ENCODE data around the gene ARMC3. TPM values are rescaled to one million over a fixed set of nuclear protein-coding genes. Genes with fewer than 3 reads are reported as not detected.
A peak's percentile ranks its signal among the peaks of the same experiment; 100 is the strongest.

The ARMC3 gene
- total RNA-seq, 1 experiment from 2014 or later, result 0.09 TPM

DNA sequence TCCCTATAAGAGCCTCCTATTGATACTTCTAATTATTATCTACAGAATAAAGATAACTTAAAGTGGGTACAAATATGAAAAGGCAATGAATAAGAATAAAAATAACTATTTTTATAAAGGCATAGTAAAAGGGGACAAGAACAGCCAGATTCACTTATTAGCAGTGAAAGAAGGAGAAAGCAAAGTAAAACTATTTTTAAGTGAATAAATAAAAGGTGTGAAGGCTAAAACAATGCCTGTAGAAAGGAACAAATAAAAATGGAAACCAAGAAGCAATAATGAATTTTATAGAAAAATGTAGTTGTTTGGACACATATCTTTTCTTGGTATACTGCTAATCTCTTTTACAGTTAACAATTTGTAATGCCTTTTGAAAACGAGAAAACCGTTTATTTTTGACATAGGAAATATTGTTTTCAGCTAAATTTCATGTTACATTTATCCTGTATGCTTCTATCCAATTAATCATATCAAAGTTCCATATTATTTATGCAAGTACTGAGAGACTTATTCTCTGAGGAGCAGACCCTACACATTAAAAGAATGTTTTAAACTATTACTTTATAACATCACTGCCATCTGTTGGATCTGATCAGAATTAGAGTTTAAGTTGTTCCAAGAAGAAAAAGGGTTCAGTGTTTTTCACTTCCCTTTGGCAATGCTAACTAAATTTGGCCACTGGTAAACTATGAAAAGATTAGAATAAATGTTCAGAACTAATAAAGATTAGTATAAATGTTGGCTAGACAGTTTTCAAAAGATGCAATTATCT, 59.1 kb downstream of the ARMC3 start:
- Mint-ChIP-seq H3K4me1 (peaks cover 7 to 13% of the 10 kb centered on the region in 2 experiments), H3K27me3 (ENCODE audit: low read depth) (no peaks in the 10 kb centered on the region; the same call in 1 of the 2 replicates), H3K36me3 (ENCODE audit: insufficient read depth in 1 of 3, low read depth in 3 of 3) (no peaks in the 10 kb centered on the region), H3K27ac (no peak overlapping the region), H3K4me3 (no peak overlapping the region), H3K9me3 (no peaks in the 10 kb centered on the region)
- H2BK5ac ChIP-seq (ENCODE audit: insufficient read length, low read length), result no peak overlapping the region
- H2BK120ac ChIP-seq (ENCODE audit: low read depth, low read length, poor library complexity, severe bottlenecking), result no peak overlapping the region
- H3K14ac ChIP-seq (ENCODE audit: insufficient read depth, low read length), result no peak overlapping the region
- no peak overlapping the region for H2AK5ac ChIP-seq (ENCODE audit: insufficient read length, low read length)
- TF ChIP-seq, protein P1, sequence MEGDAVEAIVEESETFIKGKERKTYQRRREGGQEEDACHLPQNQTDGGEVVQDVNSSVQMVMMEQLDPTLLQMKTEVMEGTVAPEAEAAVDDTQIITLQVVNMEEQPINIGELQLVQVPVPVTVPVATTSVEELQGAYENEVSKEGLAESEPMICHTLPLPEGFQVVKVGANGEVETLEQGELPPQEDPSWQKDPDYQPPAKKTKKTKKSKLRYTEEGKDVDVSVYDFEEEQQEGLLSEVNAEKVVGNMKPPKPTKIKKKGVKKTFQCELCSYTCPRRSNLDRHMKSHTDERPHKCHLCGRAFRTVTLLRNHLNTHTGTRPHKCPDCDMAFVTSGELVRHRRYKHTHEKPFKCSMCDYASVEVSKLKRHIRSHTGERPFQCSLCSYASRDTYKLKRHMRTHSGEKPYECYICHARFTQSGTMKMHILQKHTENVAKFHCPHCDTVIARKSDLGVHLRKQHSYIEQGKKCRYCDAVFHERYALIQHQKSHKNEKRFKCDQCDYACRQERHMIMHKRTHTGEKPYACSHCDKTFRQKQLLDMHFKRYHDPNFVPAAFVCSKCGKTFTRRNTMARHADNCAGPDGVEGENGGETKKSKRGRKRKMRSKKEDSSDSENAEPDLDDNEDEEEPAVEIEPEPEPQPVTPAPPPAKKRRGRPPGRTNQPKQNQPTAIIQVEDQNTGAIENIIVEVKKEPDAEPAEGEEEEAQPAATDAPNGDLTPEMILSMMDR (conservative IDR thresholded peaks at IDR 0.05), result peak; percentile 54; the same call in 2 of the 3 replicates
- no peak overlapping the region for H4K5ac ChIP-seq (ENCODE audit: insufficient read length, low read depth, low read length)
- H3K27ac ChIP-seq (ENCODE audit: insufficient read length, low read depth, low read length), result no peak overlapping the region
- H2BK20ac ChIP-seq (ENCODE audit: low read depth, low read length, poor library complexity, severe bottlenecking), result no peak overlapping the region
- H4K20me1 ChIP-seq (ENCODE audit: control insufficient read depth, insufficient read depth, insufficient read length), result no peaks in the 10 kb centered on the region
- no peaks in the 10 kb centered on the region for H3K27me3 ChIP-seq (ENCODE audit: insufficient read depth, low read length)
- DNase-seq, result no peak
- H3K23me2 ChIP-seq (ENCODE audit: insufficient read length, low read depth, low read length, poor library complexity, severe bottlenecking), result no peaks in the 10 kb centered on the region
- H2AFZ ChIP-seq (ENCODE audit: low read length), result no peak overlapping the region
- no peaks in the 10 kb centered on the region for H3K79me1 ChIP-seq (ENCODE audit: insufficient read depth, low read depth, low read length, poor library complexity, severe bottlenecking)
- no peak overlapping the region for H3K4me2 ChIP-seq (ENCODE audit: insufficient read depth, insufficient read length, low read length)
- no peak overlapping the region for H4K91ac ChIP-seq (ENCODE audit: insufficient read length, low read depth, low read length)
- no peak overlapping the region for H2BK15ac ChIP-seq (ENCODE audit: low read depth, low read length)
- H3K23ac ChIP-seq (ENCODE audit: insufficient read length, low read depth, low read length), result no peak overlapping the region
- no peak overlapping the region for H2BK12ac ChIP-seq (ENCODE audit: insufficient read length, low read depth, low read length)
- no peak overlapping the region for H3K4ac ChIP-seq (ENCODE audit: low read depth, low read length)
- no peak overlapping the region for H3T11ph ChIP-seq (ENCODE audit: low read length)
- WGBS (ENCODE audit: extremely low coverage, insufficient read length, low lambda C conversion rate), result no CpG with 5 or more reads among the region's 2 CpGs
- H4K8ac ChIP-seq (replicated peaks; ENCODE audit: insufficient read length, low read depth, low read length), result no peak overlapping the region
- H3K4me1 ChIP-seq (ENCODE audit: insufficient read depth, low read length), result no peaks in the 10 kb centered on the region
- no peak overlapping the region for H3K9ac ChIP-seq (ENCODE audit: extremely low read depth, insufficient read length, low read length)
- no peaks in the 10 kb centered on the region for H3K9me3 ChIP-seq (ENCODE audit: control insufficient read depth, low read depth, low read length)
- H3K79me2 ChIP-seq (ENCODE audit: insufficient read depth, low read length), result no peaks in the 10 kb centered on the region
- H3K56ac ChIP-seq (ENCODE audit: insufficient read length, low read depth, low read length), result no peak overlapping the region
- no peak overlapping the region for H3K18ac ChIP-seq (ENCODE audit: insufficient read length, low read depth, low read length)

Measured in H9 (cell line).